ENCODE data around the gene RALGPS1.
A peak's percentile ranks its signal among the peaks of the same experiment; 100 is the strongest.

RALGPS1 gene

GRCh38 chr9:127106466-127106855 lies 191.9 kb downstream of the RALGPS1 start:
- DNase-seq: no peak

DNA sequence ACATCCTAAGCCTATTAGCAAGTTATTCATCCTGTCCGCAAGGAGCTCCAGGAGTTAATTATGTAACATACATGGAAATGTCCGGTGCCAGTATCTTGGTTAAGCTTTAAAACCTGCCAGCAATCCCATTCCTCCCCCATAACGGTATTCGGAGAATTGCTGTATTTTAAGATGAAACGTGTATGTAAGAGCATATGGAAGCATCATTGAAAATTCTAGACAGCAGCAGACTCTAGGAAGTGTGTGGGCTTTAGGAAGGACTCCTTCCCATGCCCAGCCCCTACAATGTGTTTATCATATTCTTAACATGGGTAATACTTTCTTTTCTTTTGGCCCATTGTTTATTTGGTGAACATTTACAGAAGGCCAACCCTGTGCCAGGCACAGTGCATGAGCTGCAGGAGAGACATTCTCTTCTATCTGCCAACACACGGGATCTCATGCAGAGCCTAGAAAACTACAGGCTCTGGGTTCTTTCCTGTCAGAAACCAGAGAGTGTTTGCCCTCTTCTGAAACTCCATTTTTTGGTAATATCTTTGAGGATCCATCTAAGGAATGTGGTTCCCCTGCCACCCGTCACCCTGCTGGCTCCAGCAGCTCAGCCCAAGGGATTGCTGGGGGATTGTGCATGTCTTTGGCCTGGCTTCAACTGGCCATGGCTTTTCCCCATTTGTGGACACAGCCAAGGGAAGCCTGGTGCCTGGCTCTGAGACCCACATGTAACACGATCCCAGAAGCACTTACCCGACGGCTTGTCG lies 192.8 kb downstream of the RALGPS1 start:
- no peak for DNase-seq

- no peak for DNase-seq
These were observed 193.6 kb downstream of the RALGPS1 start for GRCh38 chr9:127107929-127108876.

DNA sequence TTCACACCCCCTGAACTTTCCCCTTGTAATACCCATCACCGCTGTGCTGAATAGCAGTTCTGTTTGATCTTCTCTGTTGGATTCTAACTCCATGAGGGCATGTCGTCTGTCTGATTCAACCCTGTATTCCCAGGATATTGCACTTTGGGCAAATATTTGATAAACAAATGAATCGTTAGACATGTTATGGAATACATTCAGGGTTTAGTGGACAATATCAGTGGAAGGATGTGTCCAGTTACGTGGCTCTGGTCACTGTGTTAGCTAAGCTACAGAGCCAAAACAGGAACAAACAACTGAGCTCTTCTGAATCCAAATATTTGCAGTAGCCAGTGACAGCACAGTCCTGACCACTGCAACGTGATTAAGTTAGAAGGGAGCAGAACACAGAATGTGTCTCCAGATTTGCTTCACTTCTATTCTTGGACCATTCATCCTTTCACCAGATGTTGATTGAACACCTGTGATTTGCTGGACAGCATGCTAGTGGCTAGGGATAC lies 194.7 kb downstream of the RALGPS1 start:
- no peak for DNase-seq

DNA sequence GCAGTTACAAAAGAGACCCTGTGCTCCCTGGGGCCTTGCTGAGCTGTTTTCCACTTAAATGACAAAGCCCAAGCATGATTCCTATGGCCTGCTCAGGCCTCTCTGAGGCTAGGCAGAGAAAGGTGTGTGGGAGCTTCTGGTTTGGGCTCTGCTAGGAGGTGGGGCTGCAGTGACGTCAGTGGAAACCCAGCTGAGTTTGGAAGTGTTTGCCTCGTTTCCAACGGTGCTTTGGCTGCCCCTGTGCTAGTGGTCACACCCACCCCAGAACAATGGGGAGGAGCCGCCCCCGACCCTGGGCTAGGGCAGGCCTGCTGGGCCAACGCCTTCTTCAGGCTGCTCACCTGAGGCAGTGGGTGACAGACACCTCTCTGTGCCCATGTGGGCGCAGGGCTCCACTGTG lies 197.5 kb downstream of the RALGPS1 start:
- DNase-seq: no peak

DNA sequence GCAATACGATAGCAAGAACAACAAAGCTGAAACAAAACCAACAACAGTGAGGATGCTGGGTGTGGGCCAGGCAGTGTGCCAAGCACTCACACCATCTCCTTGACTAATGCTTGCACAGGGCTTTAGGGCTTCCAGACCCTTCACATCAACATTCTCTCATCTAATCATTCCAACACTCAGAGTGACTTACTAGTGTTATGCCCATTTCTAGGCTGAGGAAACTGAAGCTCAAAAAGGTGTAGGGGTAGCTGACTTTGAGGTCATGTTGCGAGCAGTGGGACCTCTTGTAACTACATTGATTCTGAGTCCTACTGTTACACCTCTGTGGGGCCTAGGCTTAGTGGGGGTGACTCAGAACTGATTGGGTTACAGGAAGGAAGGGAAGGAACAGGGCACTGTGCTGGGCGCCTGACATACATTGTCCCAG lies 198.2 kb downstream of the RALGPS1 start:
- DNase-seq: no peak

GRCh38 chr9:127113191-127113972 lies 198.8 kb downstream of the RALGPS1 start:
- DNase-seq: no peak

GRCh38 chr9:127114606-127115005 lies 200.0 kb downstream of the RALGPS1 start:
- no peak for DNase-seq

- no peak for DNase-seq
These were observed 201.6 kb downstream of the RALGPS1 start for GRCh38 chr9:127116088-127116726.

GRCh38 chr9:127116957-127117356 lies 202.4 kb downstream of the RALGPS1 start:
- DNase-seq: no peak

GRCh38 chr9:127117801-127118200 lies 203.2 kb downstream of the RALGPS1 start:
- DNase-seq: no peak

DNA sequence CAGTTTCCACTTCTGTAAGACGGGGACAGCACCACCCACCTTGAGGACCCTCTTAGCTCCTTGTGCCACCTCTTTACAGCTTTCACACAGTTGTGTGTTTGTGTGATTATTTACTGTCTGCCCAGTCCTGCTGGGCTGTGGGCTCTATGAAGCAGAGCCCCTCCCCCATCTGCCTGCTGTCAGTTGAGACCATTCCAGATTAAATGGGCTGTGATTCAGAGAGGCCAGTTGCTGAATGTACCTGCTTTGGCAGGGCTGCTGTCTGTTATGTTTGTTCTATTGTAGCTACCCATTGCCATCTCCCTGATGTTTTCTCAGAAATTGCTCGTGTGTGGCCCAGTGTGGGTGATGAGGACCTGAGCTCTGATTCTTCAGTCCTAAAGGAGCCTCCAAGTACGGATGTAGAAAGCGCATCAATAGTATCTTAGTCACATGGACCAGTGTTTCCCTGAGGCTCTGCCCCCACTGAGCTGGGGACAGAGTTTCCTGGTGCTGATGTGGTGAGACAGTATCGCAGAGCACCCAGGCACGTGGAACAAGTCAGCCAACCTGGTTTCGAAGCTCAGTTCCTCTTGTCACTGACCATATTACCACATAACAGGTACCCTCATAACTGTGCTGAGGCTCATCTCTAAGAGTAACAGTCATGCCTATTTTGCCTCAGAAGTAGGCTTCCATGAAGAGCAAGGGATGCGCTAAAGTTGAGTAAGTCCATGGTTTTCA lies 204.2 kb downstream of the RALGPS1 start:
- DNase-seq: no peak

DNA sequence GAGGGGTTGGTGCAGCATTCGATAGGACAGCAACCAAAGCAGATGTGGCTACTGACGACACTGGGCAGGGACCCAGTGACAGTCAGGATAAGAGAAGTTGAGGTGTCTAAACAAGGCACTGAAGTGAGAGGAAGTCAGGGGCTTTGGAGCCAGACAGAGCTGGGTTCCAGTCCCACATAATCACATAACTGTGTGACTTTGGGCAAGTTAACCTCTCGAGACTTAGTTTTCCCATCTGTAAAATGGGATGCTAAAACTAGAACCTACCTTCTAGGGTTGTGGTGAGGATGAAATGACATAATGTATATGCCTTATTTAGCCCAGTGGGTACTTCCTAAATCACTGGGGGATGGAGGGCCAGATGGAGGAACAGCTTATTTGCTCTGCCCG lies 204.7 kb downstream of the RALGPS1 start:
- no peak for DNase-seq

GRCh38 chr9:127121628-127122175 lies 207.1 kb downstream of the RALGPS1 start:
- no peak for DNase-seq

GRCh38 chr9:127122176-127123063 lies 207.8 kb downstream of the RALGPS1 start, which contains the start of gene ANGPTL2:
ANGPTL2 (minus strand) TSS chr9:127122635; CDS start chr9:127108731, 13,904 bp downstream.
- DNase-seq: peak; percentile 67

- DNase-seq: no peak
These were observed 208.7 kb downstream of the RALGPS1 start for GRCh38 chr9:127123064-127123890.

- no peak for DNase-seq
These were observed 209.5 kb downstream of the RALGPS1 start for GRCh38 chr9:127124111-127124531.

DNA sequence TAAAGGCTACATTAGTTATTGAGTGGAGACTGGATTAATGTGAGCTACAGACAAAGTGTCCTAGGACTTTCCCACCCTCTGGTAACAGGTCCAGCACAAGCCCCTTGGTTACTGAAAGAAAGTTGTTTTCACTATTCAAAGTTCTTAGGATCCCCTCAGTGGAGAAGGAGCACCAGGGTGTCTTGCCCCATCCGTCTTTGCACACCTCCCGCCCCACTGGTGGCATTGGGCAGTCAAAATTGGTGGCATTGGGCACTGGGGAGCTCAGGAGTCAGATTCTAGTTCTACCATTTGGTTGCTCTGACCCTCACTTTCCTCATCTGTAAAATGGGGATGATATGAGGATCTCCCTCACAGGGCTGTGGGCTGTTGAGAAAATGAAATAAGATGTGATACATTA lies 210.2 kb downstream of the RALGPS1 start:
- no peak for DNase-seq

- DNase-seq: no peak
These were observed 212.4 kb downstream of the RALGPS1 start for GRCh38 chr9:127126971-127127370.

All from NCI-H2227 treated with DMSO at 0.1 percent for 48 hours (cell line).